Rectal smooth muscle tissue (tissue), 1 donor: ENCODE data around the gene C2CD2.
"Not testable (repeated sequence)": the region's sequence is repeated elsewhere in the genome, so short reads cannot be mapped to it uniquely, and the experiment has no call there.

ENCODE experiments used
- H3K27ac ChIP-seq: one replicate; pipeline ENCODE4 v1.7.0; 2013; ENCODE audit warnings: low read depth, low read length, inconsistent platforms
- H3K27me3 ChIP-seq: one replicate; pipeline ENCODE4 v1.7.0; 2013; ENCODE audit warnings: low read length; ENCODE audit not compliant: control insufficient read depth, insufficient read depth
- H3K36me3 ChIP-seq: one replicate; pipeline ENCODE4 v1.7.0; 2013; ENCODE audit warnings: low read length; ENCODE audit not compliant: control insufficient read depth, insufficient read depth
- H3K4me1 ChIP-seq: one replicate; pipeline ENCODE4 v1.7.0; 2013; ENCODE audit warnings: low read length; ENCODE audit not compliant: control insufficient read depth, insufficient read depth
- H3K4me3 ChIP-seq: one replicate; pipeline ENCODE4 v1.7.0; 2013; ENCODE audit warnings: low read length
- H3K9ac ChIP-seq: one replicate; pipeline ENCODE4 v1.7.0; 2013; ENCODE audit warnings: low read length

C2CD2 gene

DNA sequence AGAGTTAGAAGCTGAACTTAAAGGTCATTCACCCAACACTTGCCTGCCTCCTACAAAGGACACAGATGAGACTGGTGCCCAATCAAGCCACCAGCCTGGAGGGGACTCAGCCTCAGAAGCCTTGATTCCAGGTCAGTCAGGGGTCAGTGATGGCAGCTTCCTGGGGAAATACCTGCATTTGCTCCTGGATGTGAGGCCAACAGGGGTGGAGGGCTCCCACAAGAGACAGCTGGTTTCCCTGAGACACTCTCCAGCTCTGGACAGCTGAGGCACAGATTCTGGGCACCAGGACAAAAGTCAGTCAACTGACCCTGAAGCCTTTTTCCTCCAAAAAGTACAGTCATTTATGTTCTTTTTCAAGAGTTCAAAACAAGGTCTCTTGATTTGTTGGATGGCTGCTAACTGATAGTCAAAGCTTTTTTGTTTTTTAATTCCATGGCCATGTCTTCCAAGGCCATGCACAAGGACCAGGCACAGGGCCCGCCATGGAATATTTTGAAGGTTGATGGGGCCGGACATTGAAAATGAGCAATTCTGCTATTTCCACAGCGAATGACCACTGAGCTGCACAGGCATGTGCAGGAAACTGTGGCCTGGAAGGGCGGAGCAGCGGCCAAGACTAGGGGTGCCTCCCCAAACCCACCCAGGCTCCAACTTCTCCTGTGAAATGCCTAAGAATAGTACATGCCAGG lies 1.8 kb downstream of the C2CD2 start:
- Histone ChIP-seq H3K27ac (no peak overlapping the region), H3K4me3 (peak overlapping the region; percentile 71), H3K36me3 (no peaks in the 10 kb centered on the region), H3K27me3 (no peaks in the 10 kb centered on the region), H3K4me1 (peaks cover 3% of the 10 kb centered on the region), H3K9ac (no peak overlapping the region)

DNA sequence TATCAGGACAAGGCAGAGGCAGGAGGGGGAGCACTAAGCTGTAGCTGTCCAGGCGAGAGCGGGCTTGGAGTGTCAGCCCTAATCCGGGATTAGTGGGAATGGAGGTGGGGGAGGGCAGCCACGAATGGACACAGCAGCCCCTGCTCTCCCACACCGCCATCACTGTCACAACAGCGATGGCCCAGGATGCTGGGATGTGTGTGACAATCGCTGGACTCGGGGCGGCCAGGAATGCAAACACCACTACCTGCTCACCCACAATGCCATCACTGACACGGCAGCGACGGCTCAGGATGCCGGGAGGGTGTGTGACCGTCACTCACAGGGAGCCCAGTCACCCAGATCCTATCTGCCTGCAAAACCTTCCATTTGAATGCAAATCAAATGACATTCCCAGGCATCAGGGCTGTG lies 2.9 kb downstream of the C2CD2 start:
- H3K36me3 ChIP-seq, result no peaks in the 10 kb centered on the region
- H3K9ac ChIP-seq, result no peak overlapping the region
- H3K4me3 ChIP-seq, result no peak overlapping the region
- no peak overlapping the region for H3K27ac ChIP-seq
- peaks cover 2% of the 10 kb centered on the region for H3K4me1 ChIP-seq
- H3K27me3 ChIP-seq, result no peaks in the 10 kb centered on the region

DNA sequence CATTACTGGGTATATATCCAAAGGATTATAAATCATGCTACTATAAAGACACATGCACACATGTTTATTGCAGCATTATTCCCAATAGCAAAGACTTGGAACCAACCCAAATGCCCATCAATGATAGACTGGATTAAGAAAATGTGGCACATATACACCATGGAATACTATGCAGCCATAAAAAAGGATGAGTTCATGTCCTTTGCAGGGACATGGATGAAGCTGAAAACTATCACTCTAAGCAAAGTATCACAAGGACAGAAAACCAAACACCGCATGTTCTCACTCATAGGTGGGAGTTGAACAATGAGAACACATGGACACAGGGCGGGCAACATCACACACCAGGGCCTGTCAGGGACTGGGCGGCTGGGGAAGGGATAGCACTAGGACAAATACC lies 4.2 kb downstream of the C2CD2 start:
- H3K4me3 ChIP-seq, H3K27me3 ChIP-seq, H3K36me3 ChIP-seq, H3K4me1 ChIP-seq, H3K9ac ChIP-seq, H3K27ac ChIP-seq: not testable (repeated sequence)

DNA sequence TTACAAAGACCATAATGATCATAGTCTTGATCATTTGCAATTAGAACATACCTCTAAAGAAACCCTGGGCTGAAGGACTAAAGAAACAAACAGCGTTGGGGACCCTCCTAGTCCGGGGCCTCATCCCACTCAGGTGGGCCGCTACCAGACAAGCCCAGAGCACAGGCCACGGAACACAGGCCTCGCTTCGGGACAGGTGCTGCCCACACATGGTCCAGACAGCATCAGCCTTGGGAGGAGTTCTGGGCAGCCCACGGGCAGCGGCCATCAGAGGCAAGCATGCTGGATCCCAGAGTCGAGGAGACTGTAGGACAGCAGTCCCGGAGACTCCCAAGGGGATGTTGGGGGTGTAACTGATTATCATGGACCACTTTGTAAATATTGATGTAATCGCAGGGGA lies 4.9 kb downstream of the C2CD2 start:
- no peak overlapping the region for H3K9ac ChIP-seq
- H3K27me3 ChIP-seq, result no peaks in the 10 kb centered on the region
- H3K27ac ChIP-seq, result no peak overlapping the region
- peaks cover 2% of the 10 kb centered on the region for H3K4me1 ChIP-seq
- H3K36me3 ChIP-seq, result no peaks in the 10 kb centered on the region
- no peak overlapping the region for H3K4me3 ChIP-seq

DNA sequence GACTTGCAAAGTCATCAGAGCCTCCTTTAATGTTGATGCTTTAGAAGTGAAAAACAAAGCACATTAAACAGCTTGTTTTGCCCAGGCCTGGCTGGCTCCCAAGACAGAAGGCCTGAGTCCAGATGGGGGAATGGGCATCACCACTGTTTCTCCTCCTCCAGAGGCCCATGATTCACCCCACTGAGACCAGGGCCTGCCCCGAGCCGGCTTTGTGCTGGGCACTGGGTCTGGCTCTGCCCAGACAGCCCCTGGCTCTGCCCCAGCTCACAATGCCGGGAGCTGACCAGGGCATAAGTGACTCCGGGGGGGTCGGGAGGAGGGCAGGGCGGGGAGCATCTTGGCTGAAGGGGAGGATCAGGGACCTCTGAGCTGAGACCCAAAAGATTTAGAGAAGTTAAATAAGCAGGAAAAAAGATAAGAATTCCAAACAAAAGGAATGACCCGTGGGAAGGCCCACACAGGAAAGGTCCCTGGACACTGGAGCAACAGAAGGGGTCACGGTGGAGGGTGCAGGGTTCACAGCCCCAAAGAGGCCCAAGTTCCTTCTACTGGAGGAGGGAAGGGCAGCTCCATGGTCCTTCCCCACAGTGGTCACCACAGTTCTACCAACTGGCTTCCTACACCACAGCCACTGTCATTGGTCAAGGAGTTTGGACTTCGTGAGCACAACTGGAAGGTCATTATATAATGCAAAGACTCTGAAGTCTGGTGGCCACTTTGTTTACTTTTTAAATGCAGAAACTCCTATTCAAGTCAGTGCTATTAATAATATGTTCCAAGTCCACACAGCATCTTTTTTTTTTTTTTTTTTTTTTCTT lies 5.5 kb downstream of the C2CD2 start:
- H3K4me1 ChIP-seq, result peaks cover 2% of the 10 kb centered on the region
- no peak overlapping the region for H3K27ac ChIP-seq
- no peaks in the 10 kb centered on the region for H3K27me3 ChIP-seq
- no peaks in the 10 kb centered on the region for H3K36me3 ChIP-seq
- no peak overlapping the region for H3K4me3 ChIP-seq
- H3K9ac ChIP-seq, result no peak overlapping the region

DNA sequence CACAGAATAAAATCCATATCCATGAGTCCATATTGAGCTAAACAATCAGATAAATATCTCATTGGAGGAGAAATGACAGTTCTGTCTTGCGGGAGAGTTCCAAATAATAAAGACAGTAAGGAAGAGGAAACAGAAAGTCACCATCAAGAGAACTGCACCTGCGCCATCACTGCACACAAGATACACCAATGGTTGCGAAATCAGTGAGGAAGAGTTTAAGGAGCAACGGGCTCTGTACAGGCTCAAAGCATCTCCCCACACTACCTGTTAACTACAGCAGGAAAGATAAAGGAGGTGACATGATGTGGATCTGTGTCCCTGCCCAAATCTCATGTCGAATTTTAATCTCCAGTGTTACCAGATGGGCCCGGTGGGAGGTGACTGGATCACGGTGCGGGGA lies 7.8 kb downstream of the C2CD2 start:
- no peak overlapping the region for H3K4me3 ChIP-seq
- H3K27ac ChIP-seq, result no peak overlapping the region
- no peaks in the 10 kb centered on the region for H3K27me3 ChIP-seq
- no peaks in the 10 kb centered on the region for H3K36me3 ChIP-seq
- peaks cover 2% of the 10 kb centered on the region for H3K4me1 ChIP-seq
- H3K9ac ChIP-seq, result no peak overlapping the region

DNA sequence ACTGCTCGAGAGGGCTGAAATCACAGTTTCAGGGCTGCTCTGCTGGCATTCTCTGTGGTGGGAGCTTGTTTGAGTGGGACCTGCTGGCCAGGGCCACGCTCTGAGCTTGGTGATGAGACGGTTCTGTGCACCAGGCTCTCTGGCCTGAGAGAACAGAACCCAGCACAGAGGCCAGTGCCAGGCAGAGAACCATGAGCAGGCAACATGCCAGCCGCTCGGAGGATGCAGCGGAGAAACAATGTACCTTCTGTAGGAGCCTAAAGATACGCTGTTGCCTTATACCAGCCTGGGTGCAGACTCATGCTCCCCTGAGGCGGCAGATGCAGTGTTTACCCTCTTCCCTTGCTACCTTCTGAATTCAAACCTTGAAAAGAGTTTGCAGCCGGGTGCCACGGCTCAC lies 10.0 kb downstream of the C2CD2 start:
- Histone ChIP-seq H3K4me3 (no peak overlapping the region), H3K36me3 (no peaks in the 10 kb centered on the region), H3K27me3 (no peaks in the 10 kb centered on the region), H3K27ac (no peak overlapping the region), H3K9ac (no peak overlapping the region), H3K4me1 (peaks cover 2% of the 10 kb centered on the region)

DNA sequence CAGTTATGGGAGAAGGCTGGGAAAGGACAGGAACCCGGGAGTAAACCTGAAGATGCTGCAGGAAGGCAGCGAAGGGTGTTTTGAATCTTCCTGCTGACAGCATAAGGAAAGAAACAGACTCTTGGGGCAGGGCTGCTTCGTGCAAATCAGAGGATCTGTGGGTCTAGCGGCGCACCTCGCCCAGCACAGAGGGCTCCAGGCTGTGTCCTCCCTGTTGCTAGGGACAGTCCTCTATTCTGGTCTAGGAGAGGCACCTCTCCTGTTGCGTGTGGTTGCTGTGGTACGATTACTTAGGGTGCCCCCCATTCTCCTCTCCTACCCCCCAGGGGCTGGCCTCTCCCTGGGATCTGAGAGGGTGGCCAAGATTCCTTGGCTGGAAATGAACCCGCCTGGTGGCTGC lies 11.4 kb downstream of the C2CD2 start:
- Histone ChIP-seq H3K4me3 (no peak overlapping the region), H3K27ac (no peak overlapping the region), H3K27me3 (no peaks in the 10 kb centered on the region), H3K4me1 (no peaks in the 10 kb centered on the region), H3K9ac (no peak overlapping the region), H3K36me3 (no peaks in the 10 kb centered on the region)

DNA sequence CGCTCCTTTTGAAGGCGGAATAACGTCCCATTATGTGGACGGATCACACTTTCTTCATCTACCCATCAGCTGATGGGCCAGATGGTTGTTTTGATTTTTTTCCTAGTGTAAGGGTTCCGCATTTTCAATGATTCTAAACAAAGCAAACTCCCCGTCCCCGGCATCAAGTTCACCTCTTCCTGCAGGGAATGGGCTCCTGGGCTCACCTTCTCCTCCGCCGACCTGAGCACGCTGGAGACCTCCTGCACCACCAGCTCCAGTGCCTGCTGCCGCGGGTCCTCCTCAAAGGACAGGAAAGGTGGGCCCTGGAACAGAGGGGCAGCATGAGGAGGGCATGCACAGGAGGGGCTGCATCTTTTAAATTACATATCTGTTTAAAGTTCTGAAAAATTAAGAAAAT lies 11.9 kb downstream of the C2CD2 start:
- no peak overlapping the region for H3K4me3 ChIP-seq
- H3K4me1 ChIP-seq, result no peaks in the 10 kb centered on the region
- no peak overlapping the region for H3K9ac ChIP-seq
- H3K27ac ChIP-seq, result no peak overlapping the region
- no peaks in the 10 kb centered on the region for H3K27me3 ChIP-seq
- H3K36me3 ChIP-seq, result no peaks in the 10 kb centered on the region

DNA sequence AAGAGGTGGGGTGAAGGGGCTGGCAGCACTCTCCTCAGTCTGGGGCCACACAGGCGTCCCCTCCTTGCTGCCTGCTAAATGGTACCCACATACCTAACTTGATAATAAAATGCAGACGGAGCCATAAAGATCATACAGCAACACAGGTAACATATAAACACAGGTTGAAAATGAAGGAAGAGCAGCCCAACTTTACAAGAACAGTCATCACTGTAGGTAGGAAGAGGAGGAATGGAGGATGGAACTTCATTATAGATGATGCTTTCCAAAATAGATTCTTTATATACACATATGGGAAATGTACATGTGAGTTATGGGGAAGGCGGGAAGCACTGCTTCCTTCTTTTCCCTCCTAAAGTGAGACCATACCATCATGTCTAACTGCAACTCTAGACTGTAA lies 13.4 kb downstream of the C2CD2 start:
- H3K4me3 ChIP-seq, result no peak overlapping the region
- H3K27ac ChIP-seq, result no peak overlapping the region
- H3K27me3 ChIP-seq, result no peaks in the 10 kb centered on the region
- no peaks in the 10 kb centered on the region for H3K36me3 ChIP-seq
- no peaks in the 10 kb centered on the region for H3K4me1 ChIP-seq
- H3K9ac ChIP-seq, result no peak overlapping the region

DNA sequence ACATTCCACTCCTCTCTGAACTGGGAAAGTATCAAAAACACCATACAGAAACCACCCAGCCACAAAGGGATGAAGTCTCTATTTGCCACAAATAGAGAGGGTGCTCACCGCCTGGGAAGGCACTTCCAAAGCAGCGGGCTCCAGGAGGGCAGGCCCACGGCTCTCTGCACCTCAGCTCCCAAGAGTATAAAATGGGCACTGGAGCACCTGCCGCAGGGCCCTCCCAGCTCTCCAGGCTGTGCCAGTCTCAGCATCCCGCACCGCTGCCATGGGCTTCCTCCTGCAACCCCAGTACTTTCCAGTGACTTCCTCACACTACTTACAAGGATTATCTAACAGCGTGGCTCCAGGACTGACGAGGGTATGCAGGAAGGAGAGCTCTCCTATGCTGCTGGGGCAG lies 14.4 kb downstream of the C2CD2 start:
- H3K27ac ChIP-seq, result no peak overlapping the region
- H3K4me1 ChIP-seq, result no peaks in the 10 kb centered on the region
- no peaks in the 10 kb centered on the region for H3K36me3 ChIP-seq
- H3K4me3 ChIP-seq, result no peak overlapping the region
- H3K9ac ChIP-seq, result no peak overlapping the region
- H3K27me3 ChIP-seq, result no peaks in the 10 kb centered on the region

DNA sequence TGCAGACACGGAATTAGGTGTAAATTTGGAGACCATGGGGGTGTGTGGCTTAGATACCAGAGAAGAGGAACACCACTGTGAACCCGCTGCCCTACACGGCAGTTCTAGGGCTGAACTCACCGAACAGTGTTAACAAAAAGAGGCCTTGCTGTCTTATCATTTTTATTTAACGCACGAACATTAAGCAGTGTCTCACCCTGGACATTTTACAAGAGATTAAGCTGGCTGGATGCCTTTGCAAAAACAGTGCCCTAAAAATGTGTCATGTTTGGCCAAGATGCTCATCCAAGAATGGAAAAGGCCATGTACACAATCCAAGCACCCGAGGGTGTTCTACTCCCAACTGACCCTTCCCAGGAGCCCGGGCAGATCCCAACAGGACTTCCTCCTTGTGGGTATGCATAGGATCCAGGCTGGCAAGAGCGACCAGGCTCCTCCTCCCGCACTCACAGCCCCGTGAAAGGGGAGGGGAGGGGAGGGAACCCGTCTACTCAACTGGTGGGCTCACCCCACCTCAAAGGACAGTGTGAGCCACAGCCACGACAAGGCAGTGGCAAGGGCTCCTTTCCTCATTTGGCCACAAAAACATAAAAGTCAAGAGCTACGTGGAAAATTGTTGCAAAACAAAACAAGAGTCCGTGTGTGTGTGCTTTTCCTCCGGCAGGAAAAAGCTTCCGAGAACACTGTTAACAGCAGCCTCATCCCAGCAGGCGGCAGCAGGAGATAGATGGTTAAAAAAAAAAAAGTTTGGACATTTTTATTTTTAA lies 20.3 kb downstream of the C2CD2 start:
- Histone ChIP-seq H3K36me3 (no peaks in the 10 kb centered on the region), H3K27ac (peak overlapping the region; percentile 59), H3K9ac (no peak overlapping the region), H3K27me3 (no peaks in the 10 kb centered on the region), H3K4me3 (peak overlapping the region; percentile 47), H3K4me1 (peaks cover 8% of the 10 kb centered on the region)
